Lower lobe of right lung (tissue), 2 donors: ENCODE results near the gene NBAS. TPM values are rescaled to one million over a fixed set of nuclear protein-coding genes. Genes with fewer than 3 reads are reported as not detected.

ENCODE experiments used
- ATAC-seq, 2 donors: fragments of 200-7000 bp; cut with Tn5 transposase; one replicate each; pipeline ENCODE4 v1.9.1; 2020 to 2022; ENCODE audit warnings: mild to moderate bottlenecking in 2 of 2, moderate library complexity in 2 of 2
- DNase-seq: peaks from one replicate; pipeline ENCODE4 v3.0.0-alpha.2; 2020
- H3K27ac ChIP-seq: fragments of 200-600 bp; one replicate; pipeline ENCODE4 v1.8.0; 2022
- H3K27me3 ChIP-seq: fragments of 200-600 bp; one replicate; pipeline ENCODE4 v1.8.0; 2022; ENCODE audit warnings: low read depth
- H3K36me3 ChIP-seq: fragments of 200-600 bp; one replicate; pipeline ENCODE4 v1.8.0; 2022; ENCODE audit warnings: mild to moderate bottlenecking
- H3K4me1 ChIP-seq: fragments of 200-600 bp; one replicate; pipeline ENCODE4 v1.8.0; 2022
- H3K4me3 ChIP-seq: fragments of 200-600 bp; one replicate; pipeline ENCODE4 v1.8.0; 2022; ENCODE audit warnings: mild to moderate bottlenecking
- H3K9me3 ChIP-seq: fragments of 200-600 bp; one replicate; pipeline ENCODE4 v1.8.0; 2022
- intact Hi-C: fragments of 100-400 bp; cut with DNase I; formaldehyde crosslinking; loops from one replicate; pipeline ENCODE4 v1.11.0; 2022
- total RNA-seq: library from RNA; stranded (reverse); fragmentation: NEBNext Ultra II Directional; extraction: Animal tissue kit (Norgen Biotek cat#: 25700); gene quantifications from one replicate; pipeline ENCODE4 v1.2.1, GENCODE V29; 2021
- TF ChIP-seq, protein P1 (sequence below): fragments of 200-600 bp; IDR thresholded peaks from one replicate; pipeline ENCODE4 v1.8.0; 2022; ENCODE audit warnings: antibody characterized with exemption, mild to moderate bottlenecking
- donor health status: DM: no; HTN: yes; CAD: no; lungs with severe emphysema.

NBAS gene
- total RNA-seq, 1 donor from 2014 or later, result 42.4 TPM

DNA sequence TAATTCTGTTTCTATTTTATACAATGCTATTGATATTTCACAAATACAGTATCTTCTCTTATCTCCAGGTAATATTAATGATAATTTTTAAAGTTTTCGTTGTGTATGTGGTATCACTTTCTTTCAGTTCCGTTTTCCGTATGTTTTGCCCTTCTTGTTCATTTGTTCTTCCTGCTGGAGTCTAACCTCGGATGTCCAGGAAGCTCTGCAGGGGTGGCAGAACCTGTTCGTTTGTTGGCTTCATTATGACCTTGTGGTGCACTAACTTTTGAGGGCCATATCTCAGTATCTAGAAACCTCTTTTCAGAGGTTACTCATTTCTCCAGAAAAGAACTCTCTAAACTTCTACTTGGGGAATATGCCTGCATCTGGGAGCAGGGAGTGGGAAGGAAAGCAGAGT lies 134.5 kb downstream of the NBAS start:
- no peak overlapping the region for H3K4me3 ChIP-seq
- H3K36me3 ChIP-seq, result peaks cover 24% of the 10 kb centered on the region
- H3K9me3 ChIP-seq, result no peaks in the 10 kb centered on the region
- TF ChIP-seq, protein P1, sequence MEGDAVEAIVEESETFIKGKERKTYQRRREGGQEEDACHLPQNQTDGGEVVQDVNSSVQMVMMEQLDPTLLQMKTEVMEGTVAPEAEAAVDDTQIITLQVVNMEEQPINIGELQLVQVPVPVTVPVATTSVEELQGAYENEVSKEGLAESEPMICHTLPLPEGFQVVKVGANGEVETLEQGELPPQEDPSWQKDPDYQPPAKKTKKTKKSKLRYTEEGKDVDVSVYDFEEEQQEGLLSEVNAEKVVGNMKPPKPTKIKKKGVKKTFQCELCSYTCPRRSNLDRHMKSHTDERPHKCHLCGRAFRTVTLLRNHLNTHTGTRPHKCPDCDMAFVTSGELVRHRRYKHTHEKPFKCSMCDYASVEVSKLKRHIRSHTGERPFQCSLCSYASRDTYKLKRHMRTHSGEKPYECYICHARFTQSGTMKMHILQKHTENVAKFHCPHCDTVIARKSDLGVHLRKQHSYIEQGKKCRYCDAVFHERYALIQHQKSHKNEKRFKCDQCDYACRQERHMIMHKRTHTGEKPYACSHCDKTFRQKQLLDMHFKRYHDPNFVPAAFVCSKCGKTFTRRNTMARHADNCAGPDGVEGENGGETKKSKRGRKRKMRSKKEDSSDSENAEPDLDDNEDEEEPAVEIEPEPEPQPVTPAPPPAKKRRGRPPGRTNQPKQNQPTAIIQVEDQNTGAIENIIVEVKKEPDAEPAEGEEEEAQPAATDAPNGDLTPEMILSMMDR, result no peak
- DNase-seq (no peak), ATAC-seq (no peak)
- no peak overlapping the region for H3K27ac ChIP-seq
- intact Hi-C loops, result no loop called here
- no peaks in the 10 kb centered on the region for H3K27me3 ChIP-seq
- H3K4me1 ChIP-seq, result no peaks in the 10 kb centered on the region

- Histone ChIP-seq H3K9me3 (no peaks in the 10 kb centered on the region), H3K27ac (no peak overlapping the region), H3K36me3 (peaks cover 24% of the 10 kb centered on the region), H3K4me1 (no peaks in the 10 kb centered on the region), H3K4me3 (no peak overlapping the region), H3K27me3 (no peaks in the 10 kb centered on the region)
- TF ChIP-seq, protein P1, result no peak
- intact Hi-C loops, result no loop called here
- ATAC-seq, result no peak
- DNase-seq, result no peak
Observed at GRCh38 chr2:15425712-15426111, 135.4 kb downstream of the NBAS start.

- Histone ChIP-seq H3K36me3 (peaks cover 24% of the 10 kb centered on the region), H3K4me3 (no peak overlapping the region), H3K27ac (no peak overlapping the region), H3K27me3 (no peaks in the 10 kb centered on the region), H3K4me1 (no peaks in the 10 kb centered on the region), H3K9me3 (no peaks in the 10 kb centered on the region)
- DNase-seq (no peak), ATAC-seq (no peak)
- intact Hi-C loops, result no loop called here
- TF ChIP-seq, protein P1, result no peak
Observed at GRCh38 chr2:15421753-15422152, 139.4 kb downstream of the NBAS start.

- no peaks in the 10 kb centered on the region for H3K4me1 ChIP-seq
- DNase-seq (no peak), ATAC-seq (no peak)
- no peaks in the 10 kb centered on the region for H3K27me3 ChIP-seq
- no peak overlapping the region for H3K4me3 ChIP-seq
- peaks cover 58% of the 10 kb centered on the region for H3K36me3 ChIP-seq
- no peak overlapping the region for H3K27ac ChIP-seq
- intact Hi-C loops, result no loop called here
- TF ChIP-seq, protein P1, result no peak
- H3K9me3 ChIP-seq, result no peaks in the 10 kb centered on the region
Observed at GRCh38 chr2:15415748-15416147, 145.4 kb downstream of the NBAS start.

GRCh38 chr2:15412779-15413178 lies 148.4 kb downstream of the NBAS start:
- Histone ChIP-seq H3K27ac (no peak overlapping the region), H3K4me3 (no peak overlapping the region), H3K4me1 (no peaks in the 10 kb centered on the region), H3K36me3 (peaks cover 61% of the 10 kb centered on the region), H3K27me3 (no peaks in the 10 kb centered on the region), H3K9me3 (no peaks in the 10 kb centered on the region)
- ATAC-seq, result no peak
- DNase-seq, result no peak
- TF ChIP-seq, protein P1, result no peak
- intact Hi-C loops, result no loop called here

GRCh38 chr2:15412309-15412708 lies 148.8 kb downstream of the NBAS start:
- DNase-seq, result no peak
- H3K4me1 ChIP-seq, result no peaks in the 10 kb centered on the region
- peaks cover 61% of the 10 kb centered on the region for H3K36me3 ChIP-seq
- intact Hi-C loops, result no loop called here
- H3K4me3 ChIP-seq, result no peak overlapping the region
- TF ChIP-seq, protein P1, result no peak
- ATAC-seq, result no peak
- no peaks in the 10 kb centered on the region for H3K27me3 ChIP-seq
- no peaks in the 10 kb centered on the region for H3K9me3 ChIP-seq
- H3K27ac ChIP-seq, result no peak overlapping the region
